ENCODE data around the gene HTR1B. TPM values are rescaled to one million over a fixed set of nuclear protein-coding genes. Genes with fewer than 3 reads are reported as not detected.

Gene HTR1B
- total and polyA plus RNA-seq, 9 donors, result 0.12 to 0.63 (median 0.30) TPM; not detected in 3

DNA sequence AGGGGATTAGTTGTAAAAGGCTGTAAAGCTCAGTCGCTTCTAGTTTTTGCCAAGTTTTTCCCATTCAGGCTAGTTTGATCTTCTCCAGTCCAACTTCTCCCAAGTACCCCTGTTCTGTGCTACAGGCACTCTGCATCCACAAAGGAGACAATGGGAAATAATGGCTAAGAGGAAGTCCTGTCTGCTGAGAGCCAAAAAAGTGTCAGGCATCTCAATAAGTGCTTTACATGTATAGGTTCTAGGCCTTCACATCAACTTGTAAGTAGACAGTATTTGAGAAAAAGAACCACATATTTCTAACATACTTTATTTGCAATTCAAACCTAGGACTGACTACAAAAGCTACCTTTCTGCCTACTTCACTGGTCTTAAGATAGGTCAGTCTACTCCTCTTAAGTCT, 4.9 kb downstream of the HTR1B start:
- Histone ChIP-seq H3K36me3 (no peaks in the 10 kb centered on the region), H3K9me3 (no peaks in the 10 kb centered on the region), H3K4me3 (no peak overlapping the region), H3K27me3 (no peaks in the 10 kb centered on the region), H3K27ac (no peak overlapping the region), H3K4me1 (ENCODE audit: insufficient read depth) (no peaks in the 10 kb centered on the region)
- TF ChIP-seq, protein P1, sequence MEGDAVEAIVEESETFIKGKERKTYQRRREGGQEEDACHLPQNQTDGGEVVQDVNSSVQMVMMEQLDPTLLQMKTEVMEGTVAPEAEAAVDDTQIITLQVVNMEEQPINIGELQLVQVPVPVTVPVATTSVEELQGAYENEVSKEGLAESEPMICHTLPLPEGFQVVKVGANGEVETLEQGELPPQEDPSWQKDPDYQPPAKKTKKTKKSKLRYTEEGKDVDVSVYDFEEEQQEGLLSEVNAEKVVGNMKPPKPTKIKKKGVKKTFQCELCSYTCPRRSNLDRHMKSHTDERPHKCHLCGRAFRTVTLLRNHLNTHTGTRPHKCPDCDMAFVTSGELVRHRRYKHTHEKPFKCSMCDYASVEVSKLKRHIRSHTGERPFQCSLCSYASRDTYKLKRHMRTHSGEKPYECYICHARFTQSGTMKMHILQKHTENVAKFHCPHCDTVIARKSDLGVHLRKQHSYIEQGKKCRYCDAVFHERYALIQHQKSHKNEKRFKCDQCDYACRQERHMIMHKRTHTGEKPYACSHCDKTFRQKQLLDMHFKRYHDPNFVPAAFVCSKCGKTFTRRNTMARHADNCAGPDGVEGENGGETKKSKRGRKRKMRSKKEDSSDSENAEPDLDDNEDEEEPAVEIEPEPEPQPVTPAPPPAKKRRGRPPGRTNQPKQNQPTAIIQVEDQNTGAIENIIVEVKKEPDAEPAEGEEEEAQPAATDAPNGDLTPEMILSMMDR (IDR thresholded peaks at IDR 0.05), result no peak
- TF ChIP-seq EP300 (IDR thresholded peaks at IDR 0.05) (no peak), POLR2A (IDR thresholded peaks at IDR 0.05) (no peak)
- 89 to 96% (median 96%) methylated on average over 1 of the region's 1 CpG for WGBS, 3 donors
- DNase-seq, result no peak
- intact Hi-C loops (cut with DNase I), result loop anchor here in 1 of 4 donors (10.0 kb wide), 1 partner anchor 764 kb away; no protein-coding TSS in a partner anchor

DNA sequence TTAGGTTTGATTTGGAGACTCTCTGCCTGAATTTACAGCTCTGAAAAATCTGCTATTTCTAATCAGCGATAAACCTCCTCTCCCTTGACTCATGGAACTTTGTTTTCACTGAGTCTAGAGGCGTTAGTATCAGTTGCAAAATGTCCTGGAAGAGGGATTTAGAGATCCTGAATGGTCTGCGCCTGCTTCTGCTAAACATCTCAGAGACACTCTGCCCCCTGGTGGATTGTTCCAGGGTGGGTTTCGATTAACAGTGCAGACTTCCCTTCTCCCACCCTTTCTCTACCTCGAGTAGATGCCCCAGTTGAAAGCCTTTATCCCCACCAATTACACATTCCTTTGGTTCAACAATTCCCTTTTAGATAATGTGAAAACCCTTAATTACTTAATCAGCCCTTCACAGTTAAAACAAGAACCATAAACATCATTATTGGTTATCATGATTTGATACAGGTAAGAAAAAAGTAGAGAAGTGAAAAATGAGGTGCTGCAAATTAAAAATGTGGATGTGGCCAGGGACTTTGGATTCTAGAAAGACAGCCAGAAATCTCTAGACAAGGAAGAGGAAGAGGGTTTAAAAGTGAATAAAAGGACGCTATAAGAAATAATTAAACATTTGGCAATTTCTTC, 5.5 kb downstream of the HTR1B start:
- peak; percentile 41 to 67 (median 63) for DNase-seq
- Histone ChIP-seq H3K4me3 (no peak overlapping the region), H3K9me3 (no peaks in the 10 kb centered on the region), H3K36me3 (no peaks in the 10 kb centered on the region), H3K27ac (no peak overlapping the region), H3K4me1 (ENCODE audit: insufficient read depth) (no peaks in the 10 kb centered on the region), H3K27me3 (no peaks in the 10 kb centered on the region)
- 19 to 24% (median 20%) methylated on average over 6 of the region's 6 CpGs for WGBS, 3 donors
- intact Hi-C loops (cut with DNase I), result loop anchor here in 1 of 4 donors (10.0 kb wide), 1 partner anchor 763 kb away; no protein-coding TSS in a partner anchor
- no peak for TF ChIP-seq EP300 (IDR thresholded peaks at IDR 0.05)
- no peak for TF ChIP-seq POLR2A (IDR thresholded peaks at IDR 0.05)
- TF ChIP-seq, protein P1 (IDR thresholded peaks at IDR 0.05), result peak in 2 of 3 donors; percentile 13 to 47

DNA sequence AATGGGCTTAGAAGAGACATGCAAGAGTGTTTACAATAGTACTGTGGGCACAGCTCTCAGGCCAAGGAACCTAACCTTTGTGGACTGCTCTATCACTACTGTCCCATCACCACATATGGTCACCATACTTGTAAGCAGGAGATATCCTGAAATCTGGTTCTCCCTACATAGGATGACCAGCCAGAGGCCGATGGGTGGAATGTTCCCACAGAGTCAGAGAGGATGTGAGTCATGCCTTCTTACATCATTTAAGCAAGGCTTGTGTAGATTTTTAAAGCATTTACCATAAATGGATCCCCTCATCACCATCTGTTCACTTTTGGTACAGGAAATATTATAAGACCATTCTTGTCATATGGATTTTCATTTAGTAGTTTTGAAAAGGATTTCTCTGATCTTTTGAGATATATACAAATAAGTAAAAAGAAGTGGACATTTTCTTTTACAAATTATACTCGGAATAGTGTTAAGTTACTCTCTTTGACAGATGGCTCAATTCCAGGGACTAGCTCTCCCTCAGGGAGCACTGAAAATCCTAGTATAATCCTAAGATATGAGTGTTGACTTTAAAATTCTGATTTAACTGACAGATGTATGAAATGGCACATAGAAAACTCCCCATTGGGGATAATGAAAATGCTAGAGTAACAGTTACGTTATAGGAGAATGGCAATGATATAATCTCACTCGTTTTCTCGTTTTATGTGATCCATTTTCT, 6.6 kb downstream of the HTR1B start:
- intact Hi-C loops (cut with DNase I), result loop anchor here in 1 of 4 donors (10.0 kb wide), 1 partner anchor 762 kb away; no protein-coding TSS in a partner anchor

DNA sequence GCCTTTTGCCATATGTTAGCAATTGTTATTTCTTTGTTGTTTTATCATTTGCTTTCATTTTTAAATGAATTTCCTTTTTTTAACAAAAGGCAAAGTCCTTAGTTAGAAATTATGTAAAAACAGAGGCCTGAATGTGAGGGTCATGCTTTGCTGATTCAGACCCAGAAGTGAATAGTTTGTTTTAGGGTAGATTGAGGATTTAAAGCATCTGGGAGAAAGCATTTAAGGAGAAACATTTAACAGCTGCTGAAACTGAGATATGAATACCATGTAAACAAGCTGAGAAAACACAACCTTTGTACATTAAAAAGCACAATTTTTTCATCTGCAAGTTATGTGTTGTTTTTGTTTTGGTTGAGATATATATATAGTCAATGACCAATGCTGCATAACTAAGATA, 8.0 kb downstream of the HTR1B start:
- no peak for TF ChIP-seq POLR2A (IDR thresholded peaks at IDR 0.05)
- TF ChIP-seq, protein P1 (IDR thresholded peaks at IDR 0.05), result no peak
- no peak for DNase-seq
- H3K27ac ChIP-seq, result no peak overlapping the region
- no peak overlapping the region for H3K4me3 ChIP-seq
- no peaks in the 10 kb centered on the region for H3K4me1 ChIP-seq (ENCODE audit: insufficient read depth)
- no peaks in the 10 kb centered on the region for H3K9me3 ChIP-seq
- H3K27me3 ChIP-seq, result no peaks in the 10 kb centered on the region
- intact Hi-C loops (cut with DNase I), result loop anchor here in 1 of 4 donors (10.0 kb wide), 1 partner anchor 760 kb away; no protein-coding TSS in a partner anchor
- H3K36me3 ChIP-seq, result no peaks in the 10 kb centered on the region

More for the DNA sequence above, 6.6 kb downstream of the HTR1B start:
- H3K4me3 ChIP-seq, result no peak overlapping the region
- TF ChIP-seq EP300 (IDR thresholded peaks at IDR 0.05), result no peak
- TF ChIP-seq POLR2A (IDR thresholded peaks at IDR 0.05), result no peak
- H3K27ac ChIP-seq, result no peak overlapping the region
- no peaks in the 10 kb centered on the region for H3K27me3 ChIP-seq
- no peak for DNase-seq
- no peaks in the 10 kb centered on the region for H3K4me1 ChIP-seq (ENCODE audit: insufficient read depth)
- H3K36me3 ChIP-seq, result no peaks in the 10 kb centered on the region
- H3K9me3 ChIP-seq, result no peaks in the 10 kb centered on the region
- WGBS, 3 donors, result 70 to 76% (median 70%) methylated on average over 5 of the region's 5 CpGs
